Suppressor macrophage (primary cell): Measurements from ENCODE around the gene SSX2IP.
"Not testable (repeated sequence)": the region's sequence is repeated elsewhere in the genome, so short reads cannot be mapped to it uniquely, and the experiment has no call there.

Experiments used
- DNase-seq, 4 experiments: peaks; one replicate each; pipeline ENCODE4 v3.0.0-alpha.2; 2020 to 2022

SSX2IP gene

DNA sequence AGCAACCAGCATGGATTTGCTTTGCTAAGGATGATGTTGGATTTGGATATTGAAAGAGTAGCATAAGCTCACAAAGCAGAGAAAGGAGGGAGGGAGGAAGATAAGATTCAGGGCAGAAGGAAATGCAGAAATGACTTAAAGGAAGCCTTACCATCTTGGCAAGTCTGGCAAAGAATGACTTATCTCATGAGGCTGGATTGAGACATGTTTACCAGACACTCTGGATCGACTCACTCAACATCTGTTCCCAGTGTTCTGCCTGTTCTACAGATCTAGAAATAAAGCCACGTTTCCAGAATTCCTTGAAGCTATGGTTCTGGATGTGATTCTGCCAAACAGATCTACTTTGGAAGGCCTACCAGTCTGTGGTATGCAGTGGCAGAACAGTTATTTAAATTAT is 77.2 kb downstream of the SSX2IP start:
- DNase-seq = no peak

- DNase-seq = no peak
Measured at GRCh38 chr1:84611796-84612195, 78.5 kb downstream of the SSX2IP start.

- no peak for DNase-seq
Measured at GRCh38 chr1:84611091-84611490, 79.2 kb downstream of the SSX2IP start.

DNA sequence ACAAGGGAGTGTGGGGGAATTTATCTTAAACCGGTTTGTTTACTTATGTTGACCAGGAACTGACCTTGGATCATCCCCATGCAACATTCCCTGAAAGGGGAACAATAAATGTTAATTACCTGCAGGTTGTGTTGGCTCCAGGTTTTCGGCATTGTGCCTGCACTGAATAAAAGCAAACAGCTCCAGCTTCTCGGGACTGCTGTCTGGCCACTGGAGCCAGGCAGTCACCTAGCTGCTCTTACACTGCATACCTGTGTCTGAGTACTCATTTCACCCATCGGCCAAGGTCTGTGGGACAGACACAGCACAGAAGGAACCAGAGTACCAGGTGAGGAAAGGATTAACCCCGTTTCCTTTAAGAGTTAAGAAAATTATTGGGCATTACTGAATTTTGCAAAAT is 83.3 kb downstream of the SSX2IP start:
- DNase-seq = no peak

DNA sequence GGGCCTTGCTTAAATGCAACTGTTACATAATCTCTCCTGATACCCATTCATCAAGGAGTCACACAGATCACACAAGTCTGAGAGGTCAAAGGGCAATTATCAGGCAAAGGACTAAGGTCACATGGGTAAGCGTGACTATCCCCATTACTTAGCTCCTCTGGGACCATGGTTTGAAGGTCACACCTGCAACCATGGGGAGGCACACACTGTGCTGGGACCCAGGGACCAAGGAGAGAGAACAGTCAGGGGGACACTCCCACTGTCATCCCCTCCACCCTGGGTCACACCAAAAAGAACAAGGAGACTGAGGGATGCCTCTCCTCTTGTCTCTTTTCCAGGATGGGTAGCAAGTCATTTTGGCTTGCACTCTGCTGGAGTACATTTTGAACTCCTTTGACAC is 85.1 kb downstream of the SSX2IP start:
- DNase-seq = no peak

DNA sequence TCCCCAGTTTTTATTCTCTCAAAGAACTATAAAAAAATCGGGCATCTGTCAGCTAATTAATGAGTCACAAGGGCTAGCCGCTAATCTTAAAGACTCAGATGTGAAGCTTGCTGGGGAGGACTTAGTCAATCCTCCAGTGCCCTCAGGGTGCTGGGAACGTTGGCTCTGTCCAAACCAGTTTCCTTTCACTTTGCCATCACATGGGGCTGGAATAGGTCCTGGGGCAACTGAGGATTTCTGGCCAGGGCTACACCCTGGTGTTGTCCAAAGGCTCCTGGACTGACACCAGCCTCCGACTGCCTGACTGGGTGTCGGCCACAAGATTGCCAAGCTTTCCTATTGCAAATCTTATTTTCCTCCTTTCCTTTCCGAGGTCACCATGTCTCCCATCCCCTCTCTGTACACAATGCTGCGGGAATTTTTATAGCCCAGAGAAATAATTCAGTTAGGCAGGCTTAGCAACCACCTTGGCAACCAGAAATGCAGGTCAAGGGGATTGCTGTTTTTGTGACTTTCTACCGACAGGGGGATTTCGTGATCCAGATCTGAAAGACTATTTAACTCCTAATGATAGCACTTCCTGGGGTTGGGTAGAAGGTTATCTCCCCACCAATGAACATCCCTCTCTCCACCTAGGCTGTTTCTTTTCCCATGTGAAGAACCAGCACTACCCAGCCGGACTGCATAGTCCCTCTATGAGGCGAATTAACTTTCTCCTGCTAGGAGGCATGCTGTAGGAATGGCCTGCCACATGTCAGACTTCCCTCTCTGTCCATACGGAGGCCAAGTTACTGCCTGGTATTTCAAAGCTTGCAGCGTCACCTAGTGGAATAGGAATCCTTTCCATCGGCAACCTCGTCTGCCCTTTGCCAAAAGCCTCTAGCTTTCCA is 86.1 kb downstream of the SSX2IP start:
- DNase-seq = no peak

DNA sequence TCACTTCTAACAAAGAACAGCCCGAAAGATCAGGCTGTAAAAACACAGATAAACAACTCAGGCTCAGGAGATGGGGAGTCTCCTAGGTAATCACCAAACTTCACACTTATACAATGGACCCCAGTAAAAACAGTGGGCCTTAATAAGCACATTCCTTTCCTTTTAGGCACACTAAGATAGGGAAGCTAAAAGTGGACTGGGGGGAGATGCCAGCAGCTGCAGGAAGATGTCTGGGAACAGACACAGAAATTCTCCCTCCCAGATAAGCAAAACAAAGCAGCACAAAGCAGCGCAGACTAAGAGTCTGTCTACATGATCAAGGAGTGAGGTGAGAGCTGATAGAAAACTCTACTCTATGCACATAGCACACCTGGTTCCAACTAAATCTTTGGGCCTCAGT is 87.0 kb downstream of the SSX2IP start:
- DNase-seq = no peak

DNA sequence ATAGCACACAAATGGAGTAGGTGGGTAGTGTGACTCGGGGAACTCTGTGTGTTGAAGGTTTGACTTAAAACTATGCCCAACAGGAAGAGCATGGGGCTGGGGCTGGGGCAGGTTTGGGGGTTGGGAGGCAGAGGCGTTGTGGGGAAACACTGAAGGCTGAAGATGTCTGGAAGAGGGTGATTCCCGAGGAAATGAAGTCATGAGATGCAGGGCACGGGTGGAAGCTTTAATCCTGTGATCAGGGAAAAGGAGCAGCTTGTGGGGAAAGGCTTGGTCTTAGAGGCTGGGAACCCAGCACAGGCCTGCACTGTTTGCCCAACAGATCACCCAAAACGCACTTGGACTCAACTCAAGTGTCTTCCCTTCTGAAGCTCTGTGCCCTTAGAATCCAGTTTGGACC is 89.5 kb downstream of the SSX2IP start:
- DNase-seq = no peak

DNA sequence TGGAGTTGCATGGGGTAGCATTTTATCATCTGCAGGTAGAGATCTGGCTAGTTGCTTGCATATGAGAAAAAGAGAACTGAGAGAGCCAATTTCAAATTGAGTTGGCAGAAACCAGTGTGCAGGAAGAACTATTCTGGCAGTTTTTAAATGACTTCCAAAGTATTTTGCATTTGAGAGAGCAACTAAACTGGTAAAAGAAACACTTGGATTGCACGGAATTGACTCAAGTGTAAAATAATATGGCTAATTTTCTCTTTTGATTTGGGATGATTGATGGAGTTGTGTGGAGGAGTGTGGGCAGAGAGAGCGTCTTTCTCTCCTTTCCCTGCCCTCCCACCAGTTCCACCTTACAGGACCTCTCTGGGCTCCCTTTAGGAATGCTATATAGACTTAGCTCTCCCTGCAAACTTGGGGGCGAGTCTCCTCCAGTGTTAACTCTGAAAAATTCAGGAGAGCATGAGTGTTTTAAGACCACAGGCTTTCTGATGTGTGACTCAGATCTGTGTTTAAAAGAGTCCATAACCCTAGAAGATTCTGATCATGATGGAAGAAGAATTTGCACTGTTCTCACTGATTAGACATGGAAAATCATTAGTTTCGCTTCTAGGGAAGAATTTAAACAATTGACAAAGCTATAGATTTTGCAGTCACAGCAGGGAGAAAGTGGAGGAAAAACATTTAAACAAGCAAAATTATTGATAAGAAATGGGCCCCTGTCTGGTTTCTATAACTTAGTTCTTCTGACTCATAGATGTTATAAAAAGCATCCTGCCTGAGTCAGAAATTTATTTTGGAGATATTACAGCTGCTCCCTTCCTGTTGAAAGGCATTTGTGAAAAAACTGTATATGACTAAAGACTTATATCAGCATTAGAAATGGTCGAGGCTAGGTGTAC is 91.2 kb downstream of the SSX2IP start:
- peak in 1 of 4 experiments; percentile 36 for DNase-seq

- no peak for DNase-seq
Measured at GRCh38 chr1:84598418-84598817, 91.8 kb downstream of the SSX2IP start.

GRCh38 chr1:84597011-84597410 is 93.2 kb downstream of the SSX2IP start:
- no peak for DNase-seq

DNA sequence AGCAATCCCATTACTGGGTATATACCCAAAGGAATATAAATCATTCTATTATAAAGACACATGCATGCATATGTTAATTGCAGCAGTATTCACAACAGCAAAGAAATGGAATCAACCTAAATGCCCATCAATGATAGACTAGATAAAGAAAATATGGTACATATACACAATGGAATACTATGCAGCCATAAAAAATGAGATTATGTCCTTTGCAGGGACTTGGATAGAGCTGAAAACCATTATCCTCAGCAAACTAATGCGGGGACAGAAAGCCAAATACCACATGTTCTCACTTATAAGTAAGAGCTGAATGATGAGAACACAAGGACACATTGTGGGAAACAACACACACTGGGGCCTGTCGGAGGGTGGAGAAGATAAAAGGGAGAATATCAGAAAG is 95.3 kb downstream of the SSX2IP start:
- DNase-seq = not testable (repeated sequence)
